T47D (cell line): ENCODE results near the gene SHQ1.
"Not testable (repeated sequence)": the region's sequence is repeated elsewhere in the genome, so short reads cannot be mapped to it uniquely, and the experiment has no call there.

Experiments used
- DNase-seq, 2 experiments: peaks; one replicate each; pipeline versions ENCODE4 v3.0.0 to v3.0.0-alpha.2; 2011 to 2012; ENCODE audit warnings: low read depth in 1 of 2, low spot score in 1 of 2
- JUND ChIP-seq: IDR thresholded peaks from 2 replicates; pipeline ENCODE4 v1.6.1; 2012; ENCODE audit warnings: low read depth
- in situ Hi-C: cut with HindIII; loops from 2 replicates; pipeline ENCODE4 v1.10.0; 2016; ENCODE audit warnings: low sequenced_read_pairs, low pct_unique_long_range_greater_than_20kb

The SHQ1 gene

DNA sequence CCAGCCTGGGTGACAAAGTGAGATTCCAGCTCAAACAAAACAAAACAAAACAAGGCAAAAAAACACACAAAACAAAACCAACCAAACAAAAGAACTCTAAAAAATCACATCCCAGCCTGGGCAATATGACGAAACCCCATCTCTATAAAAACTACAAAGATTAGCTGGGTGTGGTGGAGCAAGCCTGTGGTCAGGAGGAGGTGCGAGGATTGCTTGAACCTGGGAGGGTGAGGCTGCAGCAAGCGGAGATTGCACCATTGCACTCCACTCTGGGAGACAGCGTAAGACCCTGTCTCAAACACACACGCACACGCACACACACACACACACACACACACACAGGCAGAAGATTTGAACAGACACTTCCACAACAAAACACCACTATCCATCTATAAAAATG lies 99.6 kb downstream of the SHQ1 start:
- TF ChIP-seq JUND, result no peak
- no peak for DNase-seq
- in situ Hi-C loops, result no loop called here

DNA sequence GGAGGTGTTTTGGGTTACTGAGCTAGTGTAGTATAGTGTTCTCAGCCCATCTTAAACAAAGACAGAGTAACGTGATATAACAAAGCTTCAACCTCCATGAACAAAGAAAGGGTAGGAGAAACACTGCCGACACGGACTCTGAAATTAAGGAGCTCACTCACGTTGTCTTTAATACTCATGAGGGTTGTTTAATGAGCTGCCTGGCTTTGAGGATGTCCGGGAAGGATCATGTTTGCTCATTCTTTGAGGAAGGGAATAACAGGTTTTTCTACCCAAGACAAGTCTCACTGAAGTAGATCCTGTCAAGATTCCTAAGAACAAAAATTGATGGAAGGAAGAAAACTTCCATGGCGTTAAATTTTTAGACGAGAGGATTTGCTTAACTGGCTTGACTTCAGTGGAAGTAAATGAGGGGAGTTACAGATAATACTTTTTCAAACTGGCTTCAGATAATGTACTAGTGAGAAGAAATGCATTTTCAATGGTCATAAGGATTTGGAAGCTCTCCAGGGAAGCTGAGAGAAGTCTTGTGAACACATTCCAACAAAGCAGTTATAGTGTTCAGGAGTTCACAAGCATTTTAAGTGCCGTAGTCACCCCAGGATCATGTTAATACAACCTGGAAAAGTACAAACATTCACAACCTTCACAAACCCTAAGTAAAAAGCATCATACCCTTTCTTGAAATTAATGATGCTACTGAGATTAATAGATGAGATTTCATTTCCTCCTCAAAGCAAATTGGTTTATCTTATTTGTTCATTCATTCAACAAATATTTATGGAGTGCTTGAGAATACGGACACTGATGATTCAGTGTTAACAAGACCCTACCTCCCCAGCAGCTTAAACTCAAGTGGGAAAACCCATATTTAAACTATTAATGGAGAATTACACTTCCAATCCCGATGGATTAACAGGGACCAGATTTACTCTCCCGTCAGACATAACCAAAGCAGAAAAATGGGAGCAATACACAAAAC lies 101.5 kb downstream of the SHQ1 start:
- peak; percentile 44; the same call in 1 of the 2 replicates for TF ChIP-seq JUND
- in situ Hi-C loops, result no loop called here
- peak in 1 of 2 experiments; percentile 95 for DNase-seq

DNA sequence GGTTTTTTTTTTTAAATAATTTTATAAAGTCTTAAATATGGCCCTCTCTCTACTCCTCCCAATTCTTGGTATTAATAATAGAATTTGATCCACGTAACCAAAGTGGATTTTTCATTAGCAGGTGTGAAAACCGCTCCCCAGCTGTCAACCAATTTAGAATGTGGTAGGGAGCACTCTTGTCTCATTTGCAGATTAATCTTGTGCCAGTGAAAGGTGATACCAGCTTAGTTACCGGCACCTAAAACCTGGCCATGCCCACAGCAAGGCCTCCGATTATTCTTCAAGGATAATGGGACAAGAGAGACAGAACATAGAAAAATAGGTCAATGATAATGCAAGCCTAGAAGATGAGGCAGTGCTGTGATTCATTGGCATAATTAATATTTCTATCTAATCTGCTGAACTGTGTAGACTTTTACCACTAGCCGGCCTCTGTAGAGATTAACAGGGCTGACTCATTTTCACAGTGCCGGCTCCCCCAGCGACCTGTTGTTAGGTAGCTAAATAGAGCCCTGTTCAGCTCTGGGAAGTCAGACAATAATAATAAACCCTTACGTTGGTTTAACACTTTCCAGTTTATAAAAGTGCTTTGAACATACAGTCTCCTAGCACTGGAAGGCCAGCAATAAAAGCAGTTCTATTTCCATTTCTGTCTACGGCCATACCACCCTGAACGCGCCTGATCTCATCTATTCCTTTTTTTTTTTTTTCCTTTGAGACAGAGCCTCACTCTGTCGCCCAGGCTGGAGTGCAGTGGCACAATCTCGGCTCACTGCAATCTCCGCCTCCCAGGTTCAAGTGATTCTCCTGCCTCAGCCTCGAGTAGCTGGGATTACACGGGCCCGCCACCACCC lies 102.9 kb downstream of the SHQ1 start:
- DNase-seq, result peak in 1 of 2 experiments; percentile 12
- in situ Hi-C loops, result no loop called here
- no peak for TF ChIP-seq JUND

DNA sequence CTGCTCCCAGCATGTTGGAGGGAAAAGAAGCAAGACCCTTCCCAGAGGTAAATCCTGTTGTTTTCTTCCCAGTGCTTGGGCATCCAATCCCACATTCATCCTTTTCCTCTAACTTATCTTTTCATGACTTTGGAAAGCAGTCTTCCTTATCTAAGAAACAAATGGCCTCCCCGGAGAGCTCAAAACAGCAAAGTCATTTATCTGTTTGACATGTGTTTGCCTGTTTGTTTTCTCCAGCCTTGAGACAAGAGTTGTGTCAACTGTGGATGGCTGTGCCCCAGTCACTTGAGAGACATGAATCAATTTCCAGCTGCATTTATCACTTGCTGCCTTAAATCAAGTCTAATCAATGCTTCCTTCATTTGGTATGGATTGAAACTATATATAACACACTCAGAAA lies 103.9 kb downstream of the SHQ1 start:
- no peak for TF ChIP-seq JUND
- no peak for DNase-seq

DNA sequence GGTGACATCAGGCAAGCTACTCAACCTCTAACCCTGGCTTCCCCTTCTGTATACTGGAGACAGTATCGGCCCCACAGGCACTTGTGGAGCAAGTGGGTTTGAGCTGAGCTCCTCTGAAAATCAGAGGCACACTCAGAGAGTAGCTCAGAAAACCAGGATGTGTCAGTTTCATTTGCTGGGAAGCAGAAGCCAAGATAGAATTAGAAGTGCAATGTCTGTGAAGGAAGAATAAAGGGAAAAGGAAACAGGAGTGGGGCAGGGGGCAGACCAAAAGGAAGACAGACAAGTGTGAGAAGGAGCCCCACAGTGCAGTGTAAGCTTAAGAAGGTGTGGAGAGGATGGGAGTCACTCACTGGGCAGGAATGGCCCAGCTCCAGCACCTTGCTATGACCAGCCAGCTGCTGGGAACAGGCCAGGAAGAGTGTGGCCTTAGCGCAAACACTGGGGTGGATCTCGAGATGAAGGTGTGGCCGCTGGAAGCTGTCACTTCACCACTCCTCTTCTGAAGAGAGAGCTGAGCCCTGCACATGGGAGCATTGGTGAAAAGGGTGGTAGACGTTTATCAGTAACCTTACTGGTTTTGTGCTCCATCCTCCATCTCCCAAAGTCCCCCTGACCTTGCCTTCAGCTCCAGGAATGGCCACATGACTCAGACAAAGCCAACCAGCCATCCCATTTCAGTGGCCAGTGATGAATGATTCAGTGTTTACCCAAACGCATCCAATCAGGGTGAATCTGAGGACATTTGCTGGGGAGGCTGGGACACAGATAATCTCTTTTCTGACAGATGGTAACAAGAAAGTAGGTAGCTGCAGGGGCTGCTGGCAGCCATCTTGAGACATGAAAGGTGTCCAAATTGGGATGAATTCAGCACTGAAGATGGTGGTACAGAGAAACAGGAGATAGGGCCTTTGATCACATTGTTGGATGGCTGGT lies 108.4 kb downstream of the SHQ1 start:
- TF ChIP-seq JUND, result no peak
- in situ Hi-C loops, result no loop called here
- peak in 1 of 2 experiments; percentile 71 for DNase-seq

More for the DNA sequence above, 103.9 kb downstream of the SHQ1 start:
- in situ Hi-C loops, result no loop called here

DNA sequence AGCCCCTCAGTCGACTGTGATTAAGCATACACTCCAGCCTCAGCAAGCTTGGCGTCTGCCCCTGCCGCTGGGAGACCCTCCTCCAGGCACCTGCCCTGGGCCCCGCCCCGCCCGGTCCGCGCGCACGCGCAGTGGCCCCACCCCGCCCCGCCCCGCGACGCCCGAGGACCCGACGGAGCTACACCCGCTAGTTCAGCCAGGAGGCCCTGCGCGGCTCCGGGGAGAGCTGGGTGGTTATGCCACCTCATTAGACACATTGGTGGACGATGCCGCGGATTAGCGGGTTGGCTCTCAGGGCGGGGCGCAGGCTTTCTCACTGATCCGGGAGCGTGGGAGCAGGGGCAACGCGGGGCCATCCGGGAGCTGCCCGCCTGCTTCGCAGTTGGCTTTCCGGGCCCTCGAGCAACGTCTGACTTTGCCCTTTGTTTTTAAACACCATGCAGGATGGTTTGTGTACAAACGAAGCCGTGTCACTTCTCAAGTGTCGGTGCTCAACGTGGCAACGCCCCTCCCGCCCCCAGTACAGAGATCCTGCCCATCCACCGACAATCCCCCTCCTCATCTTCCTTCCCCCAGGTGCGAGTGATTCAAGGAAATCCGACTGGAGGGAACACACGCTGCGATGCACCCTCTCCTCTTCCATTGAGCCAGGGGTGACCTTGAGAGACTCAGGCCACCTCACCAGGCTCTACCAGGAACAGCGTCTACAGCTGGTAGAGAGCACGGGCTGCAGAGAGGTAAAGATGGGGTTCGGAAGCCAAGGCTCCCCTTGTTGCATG lies 109.3 kb downstream of the SHQ1 start:
- DNase-seq, result peak; percentile 64 to 81
- in situ Hi-C loops, result no loop called here
- TF ChIP-seq JUND, result no peak

DNA sequence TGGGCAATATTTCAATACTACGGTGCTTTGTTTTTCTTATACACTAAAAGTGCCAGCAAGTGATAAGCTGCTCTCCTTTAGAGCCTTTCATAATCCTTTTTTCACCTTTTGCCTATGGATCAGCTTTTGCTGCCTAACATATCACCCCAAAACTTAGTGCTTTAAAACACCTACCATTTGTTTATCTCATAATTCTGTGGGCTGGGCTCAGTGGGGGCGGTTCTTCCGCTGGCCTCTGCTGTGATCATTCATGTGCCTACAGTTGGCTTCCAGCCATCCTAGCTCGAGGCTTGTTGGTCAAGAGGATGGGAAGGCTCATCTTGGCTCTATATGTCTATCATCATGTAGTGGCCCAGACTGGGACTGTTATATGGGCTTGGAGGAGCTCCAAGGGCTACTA lies 113.2 kb downstream of the SHQ1 start:
- in situ Hi-C loops, DNase-seq: not testable (repeated sequence)

DNA sequence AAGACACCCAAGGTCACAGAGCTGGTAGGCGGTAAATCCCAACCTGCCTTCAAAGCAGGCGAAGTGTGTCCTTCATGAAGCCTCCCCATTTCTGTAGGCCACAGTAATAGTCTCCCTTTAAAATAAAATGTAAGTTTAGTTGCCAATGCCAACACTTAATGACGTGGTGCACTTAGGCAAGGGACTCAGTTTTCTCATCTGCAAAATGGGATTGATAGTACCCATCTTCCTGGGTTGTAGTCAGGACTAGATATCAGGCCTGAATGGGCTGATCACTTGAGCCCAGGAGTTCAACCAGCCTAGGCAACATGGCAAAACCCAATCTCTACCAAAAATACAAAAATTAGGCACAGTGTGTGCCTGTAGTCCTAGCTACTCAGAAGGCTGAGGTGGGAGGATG lies 114.6 kb downstream of the SHQ1 start:
- no peak for TF ChIP-seq JUND
- no peak for DNase-seq
- in situ Hi-C loops, result no loop called here

DNA sequence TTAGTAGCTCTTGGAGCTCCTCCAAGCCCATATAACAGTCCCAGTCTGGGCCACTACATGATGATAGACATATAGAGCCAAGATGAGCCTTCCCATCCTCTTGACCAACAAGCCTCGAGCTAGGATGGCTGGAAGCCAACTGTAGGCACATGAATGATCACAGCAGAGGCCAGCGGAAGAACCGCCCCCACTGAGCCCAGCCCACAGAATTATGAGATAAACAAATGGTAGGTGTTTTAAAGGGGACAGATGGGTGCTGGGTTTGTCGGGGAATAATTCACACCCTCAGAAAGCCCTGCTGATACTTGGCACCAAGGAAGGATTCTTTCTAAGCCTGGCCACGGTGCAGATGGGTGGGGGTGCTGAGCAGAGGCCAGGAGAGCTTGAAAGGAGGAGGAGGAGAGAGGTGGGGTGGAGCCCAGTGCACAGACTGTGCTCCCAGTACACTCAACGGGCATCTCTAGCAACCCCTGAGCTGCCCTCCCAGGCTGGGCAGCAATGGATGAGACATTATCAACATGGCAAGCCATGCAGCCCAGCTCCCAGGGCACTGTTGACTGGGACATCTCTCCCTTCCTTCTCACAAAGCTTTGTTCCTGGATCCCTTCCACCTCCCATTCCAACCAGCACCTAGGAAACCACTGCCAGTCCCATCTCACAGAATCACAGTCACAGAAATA lies 115.4 kb downstream of the SHQ1 start:
- in situ Hi-C loops, DNase-seq: not testable (repeated sequence)

DNA sequence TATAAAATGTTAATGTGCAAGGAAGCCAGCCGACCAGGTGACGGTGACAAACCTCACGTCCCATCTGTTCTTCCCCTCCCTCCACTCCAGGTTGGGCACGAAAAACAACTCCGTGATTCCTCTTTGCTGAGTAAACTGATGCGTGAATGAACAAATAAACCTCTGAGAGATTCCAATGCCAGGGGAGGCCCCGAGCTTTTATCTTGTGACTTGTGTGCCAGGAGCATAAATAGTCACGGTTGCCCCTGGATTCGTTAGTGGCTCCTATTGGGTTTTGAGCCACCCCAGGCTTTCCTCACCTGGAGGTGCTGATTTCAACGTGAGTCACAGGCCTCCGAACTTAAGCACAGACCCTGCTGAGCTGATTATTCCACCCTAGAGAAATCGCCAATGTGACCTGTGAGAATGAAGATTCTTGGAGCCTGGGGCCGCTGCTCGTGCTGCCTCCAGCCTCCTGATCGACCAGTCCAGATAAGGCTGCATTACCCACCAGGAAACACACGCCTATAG lies 119.2 kb downstream of the SHQ1 start:
- peak in 1 of 2 experiments; percentile 41 for DNase-seq
- in situ Hi-C loops, result no loop called here
- TF ChIP-seq JUND, result no peak
